HepG2 (cell line): Measurements from ENCODE around the gene WNK2. TPM values are rescaled to one million over a fixed set of nuclear protein-coding genes. Genes with fewer than 3 reads are reported as not detected.
A peak's percentile ranks its signal among the peaks of the same experiment; 100 is the strongest.

Source experiments
- ATAC-seq: fragments of 200-7000 bp; cut with Tn5 transposase; 3 replicates; pipeline ENCODE4 v1.9.1; 2020; ENCODE audit warnings: mild to moderate bottlenecking, moderate library complexity
- BruUV-seq: library from RNA; stranded (reverse); fragments of 400-500 nt; replicated peaks from 2 replicates; lab custom pipeline; 2021; lab: Mats Ljungman, UMichigan
- CTCF ChIA-PET: fragments of 300-600 bp; formaldehyde crosslinking; extraction: SDS; loops from one replicate; lab custom pipeline; 2021; ENCODE audit warnings: low total read pairs, inconsistent platforms, low intra/inter-chr PET ratio; lab: Yijun Ruan, JAX
- POLR2A ChIA-PET: fragments of 350-600 bp; sonication (Branson Sonifier 250); formaldehyde crosslinking; loops from one replicate; lab custom pipeline; 2020; ENCODE audit warnings: antibody characterized with exemption, inconsistent platforms; lab: Yijun Ruan, JAX
- DNase-seq: peaks from one replicate; pipeline ENCODE4 v3.0.0-alpha.2; 2015; ENCODE audit warnings: low spot score
- FAIRE-seq: peaks from 3 replicates; lab custom pipeline; 2011; peaks lifted over from hg19 to GRCh38; lab: Jason Lieb, UNC
- H2AFZ ChIP-seq: one replicate; pipeline ENCODE4 v1.6.1; 2011; ENCODE audit warnings: low read length, inconsistent platforms
- H3K27ac ChIP-seq: fragments of 300-600 bp; 3 replicates; pipeline ENCODE4 v1.8.0; 2011; ENCODE audit warnings: mixed run types, mild to moderate bottlenecking, mixed read lengths, low read length, inconsistent platforms; ENCODE audit not compliant: insufficient read depth; ENCODE audit errors: extremely low read length
- H3K27me3 ChIP-seq, 2 experiments: fragments of 200-600 bp in 1 of 2; 2 replicates in 1 of 2; 3 replicates in 1 of 2; pipeline versions ENCODE4 v1.6.0 to v1.8.0; 2011; ENCODE audit warnings: low read length in 2 of 2, mild to moderate bottlenecking in 2 of 2, moderate library complexity in 2 of 2, inconsistent platforms in 1 of 2; ENCODE audit not compliant: insufficient read depth in 2 of 2, control insufficient read depth in 1 of 2
- H3K36me3 ChIP-seq, 2 experiments: fragments of 200-600 bp in 1 of 2; replicated peaks in 1 of 2; 2 replicates in 1 of 2; 3 replicates in 1 of 2; pipeline versions ENCODE4 v1.5.1 to v1.8.0; 2011; ENCODE audit warnings: low read length in 2 of 2, inconsistent platforms in 1 of 2; ENCODE audit not compliant: insufficient read depth in 2 of 2, control insufficient read depth in 1 of 2
- H3K4me1 ChIP-seq: 2 replicates; pipeline ENCODE4 v1.5.1; 2012; ENCODE audit warnings: low read length, inconsistent platforms; ENCODE audit not compliant: insufficient read depth
- H3K4me2 ChIP-seq: 2 replicates; pipeline ENCODE4 v1.6.0; 2011; ENCODE audit warnings: low read depth, low read length, inconsistent platforms
- H3K4me3 ChIP-seq, 3 experiments: fragments of 200-600 bp in 1 of 3; sonication (generic), shearing (Covaris generic) in 1 of 3; replicated peaks in 1 of 3; 2 replicates each; pipeline ENCODE4 v1.5.1; 2011 to 2016; ENCODE audit warnings: low read length in 3 of 3, inconsistent platforms in 2 of 3, low read depth in 2 of 3, mild to moderate bottlenecking in 2 of 3, control low read depth in 1 of 3, mixed read lengths in 1 of 3; ENCODE audit not compliant: insufficient read depth in 1 of 3
- H3K79me2 ChIP-seq: one replicate; pipeline ENCODE4 v1.6.1; 2011; ENCODE audit warnings: low read length, inconsistent platforms; ENCODE audit not compliant: insufficient read depth
- H3K9ac ChIP-seq: 2 replicates; pipeline ENCODE4 v1.6.0; 2011; ENCODE audit warnings: mild to moderate bottlenecking, low read depth, low read length, inconsistent platforms; ENCODE audit not compliant: insufficient read depth
- H3K9me3 ChIP-seq: 2 replicates; pipeline ENCODE4 v1.5.1; 2012; ENCODE audit warnings: mild to moderate bottlenecking, low read length
- H4K20me1 ChIP-seq: 2 replicates; pipeline ENCODE4 v1.6.0; 2011; ENCODE audit warnings: inconsistent platforms, mild to moderate bottlenecking, low read length, moderate library complexity; ENCODE audit not compliant: insufficient read depth
- HNRNPL ChIP-seq: fragments of 200-400 bp; formaldehyde crosslinking; IDR thresholded peaks from 2 replicates; pipeline ENCODE4 v1.6.1; 2017; ENCODE audit warnings: mild to moderate bottlenecking, low read depth, low read length
- POGK ChIP-seq: sonication (generic); formaldehyde crosslinking; conservative IDR thresholded peaks from 2 replicates; pipeline ENCODE4 v1.8.0; 2022; ENCODE audit warnings: mild to moderate bottlenecking, moderate library complexity, missing genetic modification reagents
- ZNF629 ChIP-seq: sonication (generic); formaldehyde crosslinking; conservative IDR thresholded peaks from 2 replicates; pipeline ENCODE4 v1.5.0; 2020; ENCODE audit warnings: missing genetic modification reagents
- WGBS: methylation state at CpG from one replicate; pipeline ENCODE4 v1.1.6; 2017; ENCODE audit warnings: low lambda C conversion rate; 5-methylcytosine and 5-hydroxymethylcytosine counted together
- in situ Hi-C: cut with HindIII; loops from 2 replicates; pipeline ENCODE4 v1.10.0; 2017; ENCODE audit warnings: low pct_unique_long_range_greater_than_20kb; ENCODE audit not compliant: extremely low pct_ligation_motif_present
- intact Hi-C: fragments of 100-400 bp; cut with micrococcal nuclease; formaldehyde crosslinking; loops from one replicate; pipeline ENCODE4 v1.10.0; 2022; ENCODE audit not compliant: unreplicated experiment
- polyA plus RNA-seq, 8 experiments: library from polyadenylated mRNA; depleted of rRNA in 3 of 8; stranded (reverse) in 7 of 8; unstranded in 1 of 8; fragments of >200 nt; fragmentation: Illumina TruSeq in 4 of 8; extraction: Trizol in 4 of 8; gene quantifications; 2 replicates each; pipeline versions ENCODE4 v1.2.1 to v1.2.3, GENCODE V29; 2011 to 2016; ENCODE audit warnings: low read depth in 4 of 8, missing spikeins in 1 of 8, mixed read lengths in 1 of 8; ENCODE audit not compliant: insufficient read depth in 1 of 8
- total RNA-seq, 5 experiments: library from RNA; depleted of rRNA; stranded (reverse); fragments of >200 nt; fragmentation: Illumina TruSeq; extraction: Trizol; gene quantifications; 2 replicates each; pipeline ENCODE4 v1.2.3, GENCODE V29; 2016; ENCODE audit warnings: low read depth in 1 of 5
- TF ChIP-seq, protein P1 (sequence below): sonication (generic); formaldehyde crosslinking; conservative IDR thresholded peaks from 2 replicates; pipeline ENCODE4 v1.4.0; 2020; ENCODE audit warnings: missing genetic modification reagents
- TF ChIP-seq, protein P2 (sequence below): sonication (generic); formaldehyde crosslinking; IDR thresholded peaks from 2 replicates; pipeline ENCODE4 v1.5.0; 2020; ENCODE audit warnings: mild to moderate bottlenecking, missing genetic modification reagents
- TF ChIP-seq, protein P3 (sequence below): sonication (generic); formaldehyde crosslinking; IDR thresholded peaks from 2 replicates; pipeline ENCODE4 v1.5.0; 2020; ENCODE audit warnings: missing genetic modification reagents

The WNK2 gene
- total and polyA plus RNA-seq, 2 of the 13 experiments (the other 11 are each of a cell fraction or from before 2014, with no cell fraction given) = 10.5 to 12.0 TPM

DNA sequence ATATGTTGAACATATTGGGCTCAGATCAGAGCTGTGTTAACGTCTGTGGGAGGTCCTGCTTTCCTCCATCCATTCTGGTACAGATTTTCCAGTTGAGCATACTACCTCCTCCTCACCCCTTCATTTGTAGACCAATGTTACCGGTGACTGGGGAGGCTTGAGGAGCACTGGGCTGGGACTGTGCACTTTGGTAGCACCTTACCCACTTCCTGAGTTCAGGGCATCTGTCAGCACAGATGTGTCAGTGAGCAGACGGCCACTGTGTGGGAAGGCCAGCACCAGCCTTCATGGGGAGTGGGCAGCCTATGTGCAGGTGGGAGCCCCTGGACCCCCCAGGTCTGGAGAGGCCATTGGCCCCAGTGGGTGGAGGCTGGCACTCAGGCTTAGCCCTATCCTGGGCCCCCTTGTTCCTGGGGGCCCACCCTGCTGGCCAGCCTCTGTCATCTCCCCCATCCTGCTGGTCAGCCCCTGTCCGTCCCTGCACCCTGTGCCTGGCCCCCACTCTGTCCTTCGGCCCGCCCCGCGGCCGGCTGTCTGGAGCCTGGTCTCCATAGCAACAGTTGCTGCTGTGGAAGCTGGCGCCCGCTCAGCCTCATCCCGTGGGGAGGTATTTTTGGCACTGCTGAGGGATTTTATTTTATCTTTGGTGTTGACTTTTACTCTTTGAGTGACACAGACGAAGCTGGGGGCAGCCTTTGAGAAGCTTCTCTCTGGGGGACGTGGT lies 21.3 kb downstream of the WNK2 start (continued):
- TF ChIP-seq, protein P1, sequence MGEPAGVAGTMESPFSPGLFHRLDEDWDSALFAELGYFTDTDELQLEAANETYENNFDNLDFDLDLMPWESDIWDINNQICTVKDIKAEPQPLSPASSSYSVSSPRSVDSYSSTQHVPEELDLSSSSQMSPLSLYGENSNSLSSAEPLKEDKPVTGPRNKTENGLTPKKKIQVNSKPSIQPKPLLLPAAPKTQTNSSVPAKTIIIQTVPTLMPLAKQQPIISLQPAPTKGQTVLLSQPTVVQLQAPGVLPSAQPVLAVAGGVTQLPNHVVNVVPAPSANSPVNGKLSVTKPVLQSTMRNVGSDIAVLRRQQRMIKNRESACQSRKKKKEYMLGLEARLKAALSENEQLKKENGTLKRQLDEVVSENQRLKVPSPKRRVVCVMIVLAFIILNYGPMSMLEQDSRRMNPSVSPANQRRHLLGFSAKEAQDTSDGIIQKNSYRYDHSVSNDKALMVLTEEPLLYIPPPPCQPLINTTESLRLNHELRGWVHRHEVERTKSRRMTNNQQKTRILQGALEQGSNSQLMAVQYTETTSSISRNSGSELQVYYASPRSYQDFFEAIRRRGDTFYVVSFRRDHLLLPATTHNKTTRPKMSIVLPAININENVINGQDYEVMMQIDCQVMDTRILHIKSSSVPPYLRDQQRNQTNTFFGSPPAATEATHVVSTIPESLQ (CRISPR knock-in tag) = no peak
- TF ChIP-seq POGK = no peak
- TF ChIP-seq, all 625 proteins: peak for 8

DNA sequence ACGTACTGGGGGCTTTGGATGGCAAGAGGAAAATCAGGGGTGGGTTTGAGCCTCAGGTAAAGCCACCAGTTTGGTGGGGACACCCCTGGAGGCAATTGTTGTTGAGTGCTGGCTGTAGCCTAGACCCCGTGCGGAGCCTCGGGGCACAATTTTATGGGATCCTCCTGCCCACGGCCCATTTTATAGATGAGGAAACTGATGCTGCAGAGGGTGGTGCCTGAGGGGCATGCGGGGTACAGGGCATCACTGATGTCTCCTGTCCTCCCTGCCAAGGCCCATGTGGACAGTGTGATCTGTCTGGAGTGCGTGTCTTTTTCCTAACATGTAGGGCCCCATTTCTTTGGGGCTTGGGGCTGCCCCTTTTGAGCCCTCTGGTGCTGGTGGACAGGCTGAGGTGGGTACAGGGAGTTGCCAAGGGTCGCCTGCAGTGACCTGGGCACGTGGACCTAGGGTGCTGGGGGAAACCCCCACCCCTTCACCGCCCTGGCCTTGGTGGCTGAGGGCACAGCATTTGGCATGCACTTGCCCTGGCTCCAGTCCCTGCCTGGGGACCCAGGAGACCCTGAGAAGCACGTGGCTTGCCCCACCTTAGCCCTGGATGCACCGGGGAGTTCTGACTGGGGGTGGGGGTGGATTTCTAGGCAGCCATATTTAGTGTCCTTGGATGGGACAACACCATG lies 22.1 kb downstream of the WNK2 start:
- no peak overlapping the region for H3K9ac ChIP-seq
- no peaks in the 10 kb centered on the region for H3K9me3 ChIP-seq
- no peak overlapping the region for H2AFZ ChIP-seq
- no TSS peak for BruUV-seq
- 87% methylated on average over 11 of the region's 12 CpGs for WGBS
- no peak overlapping the region for H3K27ac ChIP-seq
- intact Hi-C loops (no loop called here), in situ Hi-C loops (no loop called here)
- no peak overlapping the region; a peak in 1 of 6 replicates for H3K4me3 ChIP-seq
- H3K4me2 ChIP-seq = peak overlapping the region; percentile 95; the same call in 1 of the 2 replicates
- no peak for ATAC-seq
- no peak for FAIRE-seq
- DNase-seq = no peak
- no peaks in the 10 kb centered on the region for H3K27me3 ChIP-seq
- H3K4me1 ChIP-seq = peaks cover 99% of the 10 kb centered on the region
- H3K36me3 ChIP-seq = peaks cover 0 to under 1% of the 10 kb centered on the region in 2 experiments; a peak in 1 of 5 replicates
- TF ChIP-seq, protein P2, sequence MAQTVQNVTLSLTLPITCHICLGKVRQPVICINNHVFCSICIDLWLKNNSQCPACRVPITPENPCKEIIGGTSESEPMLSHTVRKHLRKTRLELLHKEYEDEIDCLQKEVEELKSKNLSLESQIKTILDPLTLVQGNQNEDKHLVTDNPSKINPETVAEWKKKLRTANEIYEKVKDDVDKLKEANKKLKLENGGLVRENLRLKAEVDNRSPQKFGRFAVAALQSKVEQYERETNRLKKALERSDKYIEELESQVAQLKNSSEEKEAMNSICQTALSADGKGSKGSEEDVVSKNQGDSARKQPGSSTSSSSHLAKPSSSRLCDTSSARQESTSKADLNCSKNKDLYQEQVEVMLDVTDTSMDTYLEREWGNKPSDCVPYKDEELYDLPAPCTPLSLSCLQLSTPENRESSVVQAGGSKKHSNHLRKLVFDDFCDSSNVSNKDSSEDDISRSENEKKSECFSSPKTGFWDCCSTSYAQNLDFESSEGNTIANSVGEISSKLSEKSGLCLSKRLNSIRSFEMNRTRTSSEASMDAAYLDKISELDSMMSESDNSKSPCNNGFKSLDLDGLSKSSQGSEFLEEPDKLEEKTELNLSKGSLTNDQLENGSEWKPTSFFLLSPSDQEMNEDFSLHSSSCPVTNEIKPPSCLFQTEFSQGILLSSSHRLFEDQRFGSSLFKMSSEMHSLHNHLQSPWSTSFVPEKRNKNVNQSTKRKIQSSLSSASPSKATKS = no peak
- TF ChIP-seq HNRNPL = 0 out of 2 replicates have a peak, but pooled peaks have one; percentile 43
- 0 out of 2 replicates have a peak, but pooled peaks have one; percentile 17 for TF ChIP-seq ZNF629
- TF ChIP-seq, protein P3, sequence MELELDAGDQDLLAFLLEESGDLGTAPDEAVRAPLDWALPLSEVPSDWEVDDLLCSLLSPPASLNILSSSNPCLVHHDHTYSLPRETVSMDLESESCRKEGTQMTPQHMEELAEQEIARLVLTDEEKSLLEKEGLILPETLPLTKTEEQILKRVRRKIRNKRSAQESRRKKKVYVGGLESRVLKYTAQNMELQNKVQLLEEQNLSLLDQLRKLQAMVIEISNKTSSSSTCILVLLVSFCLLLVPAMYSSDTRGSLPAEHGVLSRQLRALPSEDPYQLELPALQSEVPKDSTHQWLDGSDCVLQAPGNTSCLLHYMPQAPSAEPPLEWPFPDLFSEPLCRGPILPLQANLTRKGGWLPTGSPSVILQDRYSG (CRISPR knock-in tag) = no peak
- CTCF ChIA-PET = no interaction called here
- peaks cover 14% of the 10 kb centered on the region; the same call in 1 of the 2 replicates for H4K20me1 ChIP-seq
- H3K79me2 ChIP-seq = peaks cover 83% of the 10 kb centered on the region
- POLR2A ChIA-PET = no interaction called here
